IMR-90 (cell line): Measurements from ENCODE around the gene MAU2.

Experiments
- BHLHE40 ChIP-seq: fragments of 150-350 bp; IDR thresholded peaks from 2 replicates; pipeline ENCODE4 v1.6.1; 2016; ENCODE audit warnings: mild to moderate bottlenecking, low read depth, low read length
- CEBPB ChIP-seq: IDR thresholded peaks from 2 replicates; pipeline ENCODE4 v1.6.1; 2012; ENCODE audit warnings: low read depth, low read length, improper control_type of control experiment
- CTCF ChIP-seq: conservative IDR thresholded peaks from 2 replicates; pipeline ENCODE4 v1.5.1; 2012; ENCODE audit warnings: mild to moderate bottlenecking, low read depth, low read length, improper control_type of control experiment
- NFE2L2 ChIP-seq: fragments of 150-350 bp; IDR thresholded peaks from 2 replicates; pipeline ENCODE4 v1.6.1; 2016; ENCODE audit warnings: low read depth, mild to moderate bottlenecking, low read length
- RAD21 ChIP-seq: IDR thresholded peaks from 2 replicates; pipeline ENCODE4 v1.6.1; 2012; ENCODE audit warnings: low read length, improper control_type of control experiment
- RCOR1 ChIP-seq: IDR thresholded peaks from 2 replicates; pipeline ENCODE4 v1.6.1; 2012; ENCODE audit warnings: mild to moderate bottlenecking, low read length, improper control_type of control experiment; ENCODE audit not compliant: insufficient replicate concordance
- RFX5 ChIP-seq: IDR thresholded peaks from 2 replicates; pipeline ENCODE4 v1.8.0; 2012; ENCODE audit warnings: low read depth, mild to moderate bottlenecking, low read length, moderate library complexity

GRCh38 chr19:19329126-19329525 lies 8.5 kb downstream of the MAU2 start:
- TF ChIP-seq CTCF (no peak), NFE2L2 (no peak), RFX5 (no peak), BHLHE40 (no peak), RAD21 (no peak), CEBPB (no peak), RCOR1 (no peak)
